Progenitor cell of endocrine pancreas (in vitro differentiated cells): ENCODE results near the gene TBC1D2. TPM values are rescaled to one million over a fixed set of nuclear protein-coding genes. Genes with fewer than 3 reads are reported as not detected.
A peak's percentile ranks its signal among the peaks of the same experiment; 100 is the strongest.

Experiments
- DNase-seq: peaks from one replicate; pipeline ENCODE4 v3.0.0; 2021; ENCODE audit warnings: low spot score; ENCODE audit not compliant: unreplicated experiment
- H3K27ac Mint-ChIP-seq: 2 replicates; pipeline ENCODE4 v1.8.0; 2021; ENCODE audit warnings: mild to moderate bottlenecking, moderate library complexity, mixed read lengths
- H3K27me3 Mint-ChIP-seq: 2 replicates; pipeline ENCODE4 v1.8.0; 2021; ENCODE audit warnings: mixed read lengths
- H3K36me3 Mint-ChIP-seq: 2 replicates; pipeline ENCODE4 v1.8.0; 2022; ENCODE audit warnings: mixed read lengths; ENCODE audit not compliant: insufficient read depth
- H3K4me1 Mint-ChIP-seq: 2 replicates; pipeline ENCODE4 v1.8.0; 2021; ENCODE audit warnings: low read depth, mixed read lengths
- H3K4me3 Mint-ChIP-seq: 2 replicates; pipeline ENCODE4 v1.8.0; 2021; ENCODE audit warnings: low read depth, mild to moderate bottlenecking, moderate library complexity, mixed read lengths
- H3K9me3 Mint-ChIP-seq: 2 replicates; pipeline ENCODE4 v1.8.0; 2021; ENCODE audit warnings: low read depth, mixed read lengths
- total RNA-seq: library from RNA; stranded (reverse); gene quantifications from 2 replicates; pipeline ENCODE4 v1.2.1, GENCODE V29; 2021
- TF ChIP-seq, protein P1 (sequence below): fragments of 200-600 bp; sonication (generic); IDR thresholded peaks from one replicate; pipeline ENCODE4 v1.5.0; 2021; ENCODE audit warnings: antibody characterized with exemption, mild to moderate bottlenecking; ENCODE audit not compliant: unreplicated experiment

TBC1D2 gene
- total RNA-seq, 1 donor from 2014 or later: 8.5 TPM

DNA sequence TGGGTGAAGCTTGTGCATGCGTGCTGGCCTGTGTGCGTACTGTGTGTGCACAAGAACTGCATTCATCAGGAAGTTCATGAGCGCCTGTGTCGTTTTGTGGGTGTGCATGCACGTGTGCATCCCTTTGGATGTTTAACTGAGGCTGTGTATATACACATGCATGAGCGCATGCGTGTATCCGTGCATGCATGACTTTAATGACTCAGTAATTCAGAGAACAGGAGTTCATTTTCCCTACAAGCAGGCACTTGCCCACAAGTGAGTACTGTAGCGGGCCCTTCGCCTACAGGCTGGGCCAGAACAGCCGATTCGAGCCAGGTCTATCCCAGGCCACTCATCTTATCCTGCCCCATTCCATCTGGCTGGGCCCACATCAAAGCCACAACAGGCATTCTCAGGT lies 92.8 kb downstream of the TBC1D2 start:
- H3K36me3 Mint-ChIP-seq: no peaks in the 10 kb centered on the region
- H3K9me3 Mint-ChIP-seq: no peaks in the 10 kb centered on the region
- TF ChIP-seq, protein P1, sequence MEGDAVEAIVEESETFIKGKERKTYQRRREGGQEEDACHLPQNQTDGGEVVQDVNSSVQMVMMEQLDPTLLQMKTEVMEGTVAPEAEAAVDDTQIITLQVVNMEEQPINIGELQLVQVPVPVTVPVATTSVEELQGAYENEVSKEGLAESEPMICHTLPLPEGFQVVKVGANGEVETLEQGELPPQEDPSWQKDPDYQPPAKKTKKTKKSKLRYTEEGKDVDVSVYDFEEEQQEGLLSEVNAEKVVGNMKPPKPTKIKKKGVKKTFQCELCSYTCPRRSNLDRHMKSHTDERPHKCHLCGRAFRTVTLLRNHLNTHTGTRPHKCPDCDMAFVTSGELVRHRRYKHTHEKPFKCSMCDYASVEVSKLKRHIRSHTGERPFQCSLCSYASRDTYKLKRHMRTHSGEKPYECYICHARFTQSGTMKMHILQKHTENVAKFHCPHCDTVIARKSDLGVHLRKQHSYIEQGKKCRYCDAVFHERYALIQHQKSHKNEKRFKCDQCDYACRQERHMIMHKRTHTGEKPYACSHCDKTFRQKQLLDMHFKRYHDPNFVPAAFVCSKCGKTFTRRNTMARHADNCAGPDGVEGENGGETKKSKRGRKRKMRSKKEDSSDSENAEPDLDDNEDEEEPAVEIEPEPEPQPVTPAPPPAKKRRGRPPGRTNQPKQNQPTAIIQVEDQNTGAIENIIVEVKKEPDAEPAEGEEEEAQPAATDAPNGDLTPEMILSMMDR: no peak
- H3K4me1 Mint-ChIP-seq: peaks cover 2% of the 10 kb centered on the region
- DNase-seq: no peak
- H3K27ac Mint-ChIP-seq: no peak overlapping the region
- no peaks in the 10 kb centered on the region for H3K27me3 Mint-ChIP-seq
- H3K4me3 Mint-ChIP-seq: no peak overlapping the region

DNA sequence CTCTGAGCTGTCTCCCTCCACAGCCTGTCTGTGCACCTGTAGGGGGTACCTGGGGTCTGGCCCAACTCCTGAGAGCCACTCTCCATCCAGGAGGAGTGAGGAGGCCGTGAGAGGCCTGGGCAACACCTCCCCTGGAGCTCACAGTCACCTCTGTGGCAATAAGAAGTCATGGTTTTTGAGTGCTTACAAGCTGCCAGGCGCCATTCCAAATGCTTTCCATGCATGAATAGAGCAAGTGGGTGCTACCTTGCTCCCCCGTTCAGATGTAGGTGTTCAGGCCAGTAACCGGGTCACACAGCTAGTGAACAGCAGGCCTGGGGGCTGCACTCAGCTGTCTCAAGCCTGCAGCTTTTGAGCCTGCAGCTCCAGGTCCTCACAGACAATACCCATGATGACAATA lies 93.6 kb downstream of the TBC1D2 start:
- Mint-ChIP-seq H3K4me1 (peaks cover 2% of the 10 kb centered on the region), H3K36me3 (no peaks in the 10 kb centered on the region), H3K9me3 (no peaks in the 10 kb centered on the region), H3K27me3 (no peaks in the 10 kb centered on the region), H3K4me3 (no peak overlapping the region), H3K27ac (no peak overlapping the region)
- TF ChIP-seq, protein P1: no peak
- DNase-seq: no peak

DNA sequence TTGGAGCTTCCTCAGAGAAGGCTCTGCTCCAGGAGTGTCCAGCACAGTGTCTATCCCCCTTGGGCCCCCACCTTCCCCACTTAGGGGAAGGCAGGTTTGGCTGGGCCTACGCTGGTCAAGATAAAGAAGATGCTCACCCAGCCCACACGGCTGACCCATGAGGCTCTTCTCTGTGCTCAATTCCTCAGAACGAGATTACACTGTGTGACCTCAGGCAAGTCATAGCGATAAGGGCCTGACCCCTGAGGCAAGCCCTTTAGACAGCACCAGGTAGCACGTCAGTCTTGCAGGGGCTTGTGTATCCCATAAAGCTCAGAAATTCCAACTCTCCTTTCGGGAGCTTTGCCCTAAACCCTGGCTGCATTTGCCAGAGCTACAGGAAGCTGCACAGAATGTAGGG lies 95.7 kb downstream of the TBC1D2 start:
- Mint-ChIP-seq H3K4me1 (peaks cover 5% of the 10 kb centered on the region), H3K27me3 (no peaks in the 10 kb centered on the region), H3K36me3 (no peaks in the 10 kb centered on the region), H3K4me3 (no peak overlapping the region), H3K9me3 (no peaks in the 10 kb centered on the region), H3K27ac (no peak overlapping the region)
- TF ChIP-seq, protein P1: no peak
- no peak for DNase-seq

DNA sequence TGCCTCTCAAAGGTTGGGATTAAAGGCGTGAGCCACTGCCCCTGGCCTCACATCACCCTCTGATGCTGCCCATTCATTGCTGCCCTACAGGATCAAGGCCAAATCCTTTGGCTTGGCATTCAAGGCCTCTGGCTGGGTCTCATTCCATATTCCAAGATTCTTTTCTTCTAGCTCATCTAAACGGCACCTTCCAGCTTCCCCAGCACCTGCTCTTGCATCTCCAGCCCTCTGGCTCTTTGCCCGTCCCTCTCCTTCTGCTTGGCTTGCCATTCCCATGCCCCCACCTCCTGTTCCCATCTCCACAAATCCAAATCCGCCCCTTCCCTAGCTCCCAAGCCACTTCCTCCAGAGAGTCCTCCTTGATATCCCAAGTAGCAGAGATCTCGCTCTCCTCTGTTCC lies 96.1 kb downstream of the TBC1D2 start:
- Mint-ChIP-seq H3K9me3 (no peaks in the 10 kb centered on the region), H3K4me1 (peaks cover 5% of the 10 kb centered on the region), H3K4me3 (no peak overlapping the region), H3K27me3 (no peaks in the 10 kb centered on the region), H3K27ac (no peak overlapping the region), H3K36me3 (no peaks in the 10 kb centered on the region)
- no peak for DNase-seq
- TF ChIP-seq, protein P1: no peak

DNA sequence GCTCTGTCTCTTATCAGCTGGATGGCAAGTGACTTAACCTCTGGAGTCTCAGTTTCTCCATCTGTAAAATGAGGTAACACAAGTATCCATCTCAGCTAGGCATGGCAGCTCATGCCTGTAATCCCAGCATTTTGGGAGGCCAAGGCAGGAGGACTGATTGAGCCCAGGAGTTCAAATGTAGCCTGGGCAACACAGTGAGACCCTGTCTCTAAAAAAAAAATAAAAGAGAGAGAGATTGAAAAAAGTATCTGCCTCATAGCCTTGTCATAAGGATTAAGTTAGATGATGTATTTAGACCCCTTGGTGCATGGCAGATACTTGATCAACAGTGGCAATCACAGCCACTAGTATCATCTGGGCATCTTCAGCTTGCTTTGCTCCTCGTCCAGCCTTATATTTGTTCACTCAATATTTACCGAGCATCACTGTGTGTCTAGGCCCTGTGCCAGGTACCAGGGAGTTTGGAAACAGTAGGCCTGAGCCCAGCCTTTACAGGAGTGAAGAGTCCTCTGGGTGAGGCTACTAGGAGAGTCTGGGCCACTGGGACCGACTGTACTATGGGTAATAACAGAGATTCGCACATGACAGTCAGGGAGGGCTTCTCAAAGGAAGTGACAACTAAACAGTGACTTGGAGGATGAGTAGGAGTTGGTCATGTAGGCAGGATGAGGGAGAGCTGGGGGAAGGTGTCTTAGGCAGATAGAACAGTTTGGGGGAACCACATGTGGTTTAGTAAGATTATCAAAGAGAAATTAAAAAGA lies 97.2 kb downstream of the TBC1D2 start:
- peak overlapping the region; percentile 6 for H3K27ac Mint-ChIP-seq
- TF ChIP-seq, protein P1: no peak
- H3K9me3 Mint-ChIP-seq: no peaks in the 10 kb centered on the region
- DNase-seq: no peak
- H3K4me3 Mint-ChIP-seq: no peak overlapping the region
- no peaks in the 10 kb centered on the region for H3K36me3 Mint-ChIP-seq
- peaks cover 3% of the 10 kb centered on the region for H3K4me1 Mint-ChIP-seq
- no peaks in the 10 kb centered on the region for H3K27me3 Mint-ChIP-seq
